Measurements from ENCODE around the gene POMP. TPM values are rescaled to one million over a fixed set of nuclear protein-coding genes. Genes with fewer than 3 reads are reported as not detected.

POMP gene
- total RNA-seq (2013): 65.0 TPM
- polyA plus RNA-seq: 100 to 1,000 TPM in 2 of 3 donors, 10 to 100 TPM in 1; 31.3 to 153 (median 145) TPM
- polyA minus RNA-seq: 5.8 and 8.5 TPM in 2 replicates
- total RNA-seq: 37.0 to 63.9 (median 55.8) reads per million in 11 experiments

GRCh38 chr13:28658796-28659620, at the start of gene POMP:
Gene POMP, plus strand, starts transcription at chr13:28659130. Its CDS starts 55 bp downstream, at chr13:28659185.
- H3K27me3 Mint-ChIP-seq (ENCODE audit: low read depth in 3 of 3): no peaks in the 10 kb centered on the region
- H3K27ac Mint-ChIP-seq: peak within 1 kb of the TSS; percentile 97 to 99 (median 98)
- intact Hi-C loops (cut with micrococcal nuclease): loop anchor here in 1 of 2 donors (10.0 kb wide), 1 partner anchor 56 kb away; the partner anchor contains the start of gene SLC46A3

More at GRCh38 chr13:28658796-28659620, at the start of gene POMP:
- Mint-ChIP-seq H3K36me3 (peaks cover 29 to 37% of the 10 kb centered on the region in 2 donors), H3K9me3 (no peaks in the 10 kb centered on the region), H3K4me3 (peak within 1 kb of the TSS; percentile 96 to 97), H3K4me1 (peaks cover 40% of the 10 kb centered on the region)
- H3K9ac ChIP-seq (ENCODE audit: insufficient read depth, low read length, poor library complexity, severe bottlenecking): peak within 1 kb of the TSS; percentile 82
- WGBS (ENCODE audit: insufficient coverage): under 1% methylated on average over 58 of the region's 64 CpGs
- peak within 1 kb of the TSS; percentile 96 to 98 (median 97) for H3K4me3 ChIP-seq (replicated peaks in 1 of 3; ENCODE audit: low read depth in 2 of 3, low read length in 3 of 3)
- H3K79me2 ChIP-seq (ENCODE audit: insufficient read depth, low read length): peaks cover 79% of the 10 kb centered on the region
- H3K9me3 ChIP-seq (replicated peaks in 1 of 2; ENCODE audit: control insufficient read depth in 1 of 2, insufficient read depth in 1 of 2, low read length in 2 of 2): no peaks in the 10 kb centered on the region
- H3K36me3 ChIP-seq (replicated peaks in 1 of 2; ENCODE audit: control insufficient read depth in 1 of 2, insufficient read depth in 2 of 2, low read length in 2 of 2): peaks cover 21 to 35% of the 10 kb centered on the region in 2 donors
- peaks cover 32 to 34% of the 10 kb centered on the region in 2 donors for H3K4me1 ChIP-seq (ENCODE audit: control insufficient read depth in 1 of 2, insufficient read depth in 2 of 2, low read length in 2 of 2)
- H2AFZ ChIP-seq (ENCODE audit: insufficient read depth, low read depth, low read length, poor library complexity, severe bottlenecking): peak within 1 kb of the TSS; percentile 79
- peak within 1 kb of the TSS; percentile 95 for H3K4me2 ChIP-seq (replicated peaks; ENCODE audit: extremely low read depth, low read length, poor library complexity, severe bottlenecking)
- TF ChIP-seq CTCF (IDR thresholded peaks at IDR 0.05): no peak
- DNase-seq: peak; percentile 81 to 89 (median 82)
- no peaks in the 10 kb centered on the region for H3K27me3 ChIP-seq (ENCODE audit: control insufficient read depth in 2 of 2, insufficient read depth in 2 of 2, low read length in 2 of 2)
- H4K20me1 ChIP-seq (ENCODE audit: insufficient read depth, low read length): peaks cover 42% of the 10 kb centered on the region
- peak within 1 kb of the TSS; percentile 91 to 96 for H3K27ac ChIP-seq (ENCODE audit: low read depth in 1 of 2, low read length in 2 of 2)
